ENCODE measurements around the gene EML6.
A peak's percentile ranks its signal among the peaks of the same experiment; 100 is the strongest.

The EML6 gene

GRCh38 chr2:54966165-54966832, 242.8 kb downstream of the EML6 start:
- TF ChIP-seq ZNF274 (IDR thresholded peaks at IDR 0.05; ENCODE audit: low read depth, low read length): no peak
- H3K4me3 ChIP-seq (ENCODE audit: low read length): no peak overlapping the region

- no peak overlapping the region for H3K4me3 ChIP-seq (ENCODE audit: low read length)
- TF ChIP-seq ZNF274 (IDR thresholded peaks at IDR 0.05; ENCODE audit: low read depth, low read length): no peak
Measured at GRCh38 chr2:54966837-54967236, 243.4 kb downstream of the EML6 start.

- no peak overlapping the region for H3K4me3 ChIP-seq (ENCODE audit: low read length)
- no peak for TF ChIP-seq ZNF274 (IDR thresholded peaks at IDR 0.05; ENCODE audit: low read depth, low read length)
Measured at GRCh38 chr2:54967269-54967668, 243.8 kb downstream of the EML6 start.

- no peak overlapping the region for H3K4me3 ChIP-seq (ENCODE audit: low read length)
- no peak for TF ChIP-seq ZNF274 (IDR thresholded peaks at IDR 0.05; ENCODE audit: low read depth, low read length)
Measured at GRCh38 chr2:54967759-54968365, 244.4 kb downstream of the EML6 start.

GRCh38 chr2:54968561-54969218, 245.2 kb downstream of the EML6 start:
- H3K4me3 ChIP-seq (ENCODE audit: low read length): no peak overlapping the region

GRCh38 chr2:54969295-54969939, 246.0 kb downstream of the EML6 start:
- no peak overlapping the region for H3K4me3 ChIP-seq (ENCODE audit: low read length)
- TF ChIP-seq ZNF274 (IDR thresholded peaks at IDR 0.05; ENCODE audit: low read depth, low read length): no peak

More at GRCh38 chr2:54968561-54969218, 245.2 kb downstream of the EML6 start:
- TF ChIP-seq ZNF274 (IDR thresholded peaks at IDR 0.05; ENCODE audit: low read depth, low read length): no peak

GRCh38 chr2:54969940-54970338, 246.5 kb downstream of the EML6 start:
- no peak overlapping the region for H3K4me3 ChIP-seq (ENCODE audit: low read length)
- no peak for TF ChIP-seq ZNF274 (IDR thresholded peaks at IDR 0.05; ENCODE audit: low read depth, low read length)

- no peak overlapping the region for H3K4me3 ChIP-seq (ENCODE audit: low read length)
- no peak for TF ChIP-seq ZNF274 (IDR thresholded peaks at IDR 0.05; ENCODE audit: low read depth, low read length)
Measured at GRCh38 chr2:54975175-54975574, 251.7 kb downstream of the EML6 start.

- TF ChIP-seq ZNF274 (IDR thresholded peaks at IDR 0.05; ENCODE audit: low read depth, low read length): no peak
- no peak overlapping the region for H3K4me3 ChIP-seq (ENCODE audit: low read length)
Measured at GRCh38 chr2:54975598-54976492, 252.4 kb downstream of the EML6 start.

GRCh38 chr2:54977149-54977548, 253.7 kb downstream of the EML6 start:
- TF ChIP-seq ZNF274 (IDR thresholded peaks at IDR 0.05; ENCODE audit: low read depth, low read length): no peak
- peak overlapping the region; percentile 25; the same call in 1 of the 2 replicates for H3K4me3 ChIP-seq (ENCODE audit: low read length)

GRCh38 chr2:54979321-54980044, 256.0 kb downstream of the EML6 start:
- TF ChIP-seq ZNF274 (IDR thresholded peaks at IDR 0.05; ENCODE audit: low read depth, low read length): no peak
- no peak overlapping the region for H3K4me3 ChIP-seq (ENCODE audit: low read length)

- H3K4me3 ChIP-seq (ENCODE audit: low read length): no peak overlapping the region
- no peak for TF ChIP-seq ZNF274 (IDR thresholded peaks at IDR 0.05; ENCODE audit: low read depth, low read length)
Measured at GRCh38 chr2:54981385-54981784, 257.9 kb downstream of the EML6 start.
